SK-N-SH (cell line): ENCODE results near the gene MC1R. TPM values are rescaled to one million over a fixed set of nuclear protein-coding genes. Genes with fewer than 3 reads are reported as not detected.

Experiments used
- CTCF ChIA-PET: fragments of 300-600, 350-600 bp; formaldehyde crosslinking; extraction: SDS; loops from one replicate; lab custom pipeline; 2021; lab: Yijun Ruan, JAX
- POLR2A ChIA-PET: fragments of 350-600 bp; sonication (Branson Sonifier 250); formaldehyde crosslinking; extraction: SDS; loops from one replicate; lab custom pipeline; 2020; ENCODE audit warnings: antibody characterized with exemption, inconsistent platforms; lab: Yijun Ruan, JAX
- DNase-seq: peaks from one replicate; pipeline ENCODE4 v3.0.0; 2012
- H2AFZ ChIP-seq: fragments of 200-600 bp; sonication (generic); 2 replicates; pipeline ENCODE4 v1.8.1; 2016; ENCODE audit warnings: antibody characterized with exemption, mild to moderate bottlenecking, low read depth
- H3F3A ChIP-seq: fragments of 200-600 bp; sonication (generic); replicated peaks from 2 replicates; pipeline ENCODE3; 2016; ENCODE audit warnings: antibody characterized with exemption, mild to moderate bottlenecking; ENCODE audit not compliant: insufficient read depth
- H3K27ac ChIP-seq, 2 experiments: fragments of 200-500 bp in 1 of 2; fragments of 200-600 bp in 1 of 2; sonication (Bioruptor generic) in 1 of 2; sonication (generic), shearing (Covaris generic) in 1 of 2; 2 replicates each; pipeline versions ENCODE4 v1.5.1 to v1.6.1; 2014 to 2016; ENCODE audit warnings: low read depth in 2 of 2, inconsistent platforms in 1 of 2, low read length in 1 of 2, mild to moderate bottlenecking in 1 of 2, mixed read lengths in 1 of 2
- H3K27me3 ChIP-seq: fragments of 200-600 bp; sonication (generic), shearing (Covaris generic); 2 replicates; pipeline ENCODE4 v1.6.1; 2016; ENCODE audit warnings: mixed run types; ENCODE audit not compliant: insufficient read depth
- H3K36me3 ChIP-seq, 2 experiments: fragments of 200-500 bp in 1 of 2; fragments of 200-600 bp in 1 of 2; sonication (Bioruptor generic) in 1 of 2; sonication (generic) in 1 of 2; replicated peaks in 1 of 2; 2 replicates each; pipeline versions ENCODE3 to v1.5.1; 2014 to 2016; ENCODE audit warnings: low read length in 1 of 2, mild to moderate bottlenecking in 1 of 2; ENCODE audit not compliant: insufficient read depth in 2 of 2, control insufficient read depth in 1 of 2
- H3K4me1 ChIP-seq, 2 experiments: fragments of 200-500 bp in 1 of 2; fragments of 200-600 bp in 1 of 2; sonication (Bioruptor generic) in 1 of 2; sonication (generic), shearing (Covaris generic) in 1 of 2; 2 replicates each; pipeline versions ENCODE4 v1.5.1 to v1.6.1; 2014 to 2016; ENCODE audit warnings: low read depth in 1 of 2, low read length in 1 of 2, mixed run types in 1 of 2; ENCODE audit not compliant: insufficient read depth in 2 of 2, control insufficient read depth in 1 of 2
- H3K4me2 ChIP-seq: fragments of 200-600 bp; sonication (generic), shearing (Covaris generic); 2 replicates; pipeline ENCODE4 v1.6.1; 2017; ENCODE audit warnings: mixed run types
- H3K4me3 ChIP-seq, 2 experiments: fragments of 200-500 bp in 1 of 2; fragments of 200-600 bp in 1 of 2; sonication (Bioruptor generic) in 1 of 2; sonication (generic), shearing (Covaris generic) in 1 of 2; 2 replicates each; pipeline versions ENCODE4 v1.5.1 to v1.8.1; 2014 to 2016; ENCODE audit warnings: low read depth in 2 of 2, inconsistent platforms in 1 of 2, low read length in 1 of 2, mild to moderate bottlenecking in 1 of 2, mixed read lengths in 1 of 2, moderate library complexity in 1 of 2
- H3K79me2 ChIP-seq: fragments of 200-600 bp; sonication (generic); 2 replicates; pipeline ENCODE4 v1.8.1; 2017; ENCODE audit warnings: mild to moderate bottlenecking; ENCODE audit not compliant: insufficient read depth
- H3K9ac ChIP-seq: fragments of 200-600 bp; sonication (generic); 2 replicates; pipeline ENCODE4 v1.6.1; 2017; ENCODE audit warnings: mixed run types
- H3K9me2 ChIP-seq: fragments of 200-600 bp; sonication (generic); 2 replicates; pipeline ENCODE4 v1.6.1; 2017; ENCODE audit warnings: mixed run types
- H3K9me3 ChIP-seq: fragments of 200-600 bp; sonication (generic); 2 replicates; pipeline ENCODE4 v1.6.1; 2017; ENCODE audit warnings: mixed run types, mild to moderate bottlenecking, moderate library complexity
- H4K20me1 ChIP-seq: fragments of 200-600 bp; sonication (generic); 2 replicates; pipeline ENCODE4 v1.6.1; 2017; ENCODE audit warnings: mild to moderate bottlenecking, mixed run types; ENCODE audit not compliant: insufficient read depth
- CHD2 ChIP-seq: fragments of 150-350 bp; IDR thresholded peaks from 2 replicates; pipeline ENCODE4 v1.6.1; 2018; ENCODE audit warnings: low read length; ENCODE audit not compliant: partially characterized antibody
- ELF1 ChIP-seq: IDR thresholded peaks from 2 replicates; pipeline ENCODE4 v1.4.0; 2012
- EZH2phosphoT487 ChIP-seq: fragments of 200-600 bp; sonication (generic); IDR thresholded peaks from 2 replicates; pipeline ENCODE4 v1.6.1; 2017; ENCODE audit warnings: low read depth, mixed run types, mild to moderate bottlenecking, antibody characterized with exemption, moderate library complexity, borderline replicate concordance
- FOXM1 ChIP-seq: IDR thresholded peaks from 2 replicates; pipeline ENCODE4 v1.4.0; 2012; ENCODE audit warnings: low read depth, mild to moderate bottlenecking
- GABPA ChIP-seq: IDR thresholded peaks from 2 replicates; pipeline ENCODE4 v1.4.0; 2012; ENCODE audit warnings: low read depth, mild to moderate bottlenecking
- IRF3 ChIP-seq: fragments of 150-350 bp; IDR thresholded peaks from 2 replicates; pipeline ENCODE4 v1.6.1; 2016; ENCODE audit warnings: mild to moderate bottlenecking, low read depth, low read length
- JUND ChIP-seq: IDR thresholded peaks from 2 replicates; pipeline ENCODE4 v1.4.0; 2012
- MXI1 ChIP-seq: IDR thresholded peaks from 2 replicates; pipeline ENCODE4 v1.6.1; 2012; ENCODE audit warnings: mild to moderate bottlenecking, low read depth, low read length, improper control_type of control experiment
- PBX3 ChIP-seq: IDR thresholded peaks from 2 replicates; pipeline ENCODE4; 2012
- RAD21 ChIP-seq: IDR thresholded peaks from 2 replicates; pipeline ENCODE4 v1.6.1; 2012; ENCODE audit warnings: mild to moderate bottlenecking, low read length
- REST ChIP-seq: IDR thresholded peaks from 2 replicates; pipeline ENCODE4 v1.6.1; 2012; ENCODE audit warnings: mild to moderate bottlenecking, low read depth, low read length, moderate library complexity
- RXRA ChIP-seq: IDR thresholded peaks from 2 replicates; pipeline ENCODE4 v1.4.0; 2012; ENCODE audit warnings: low read depth, mild to moderate bottlenecking, borderline replicate concordance
- SMC3 ChIP-seq: IDR thresholded peaks from 2 replicates; pipeline ENCODE4 v1.6.1; 2012; ENCODE audit warnings: low read depth, low read length, improper control_type of control experiment
- TCF12 ChIP-seq: IDR thresholded peaks from 2 replicates; pipeline ENCODE4 v1.4.0; 2012
- USF1 ChIP-seq: IDR thresholded peaks from 2 replicates; pipeline ENCODE4 v1.4.0; 2012; ENCODE audit warnings: low read depth, borderline replicate concordance
- WGBS: methylation state at CpG from one replicate; pipeline ENCODE4 v1.1.6; 2017; ENCODE audit warnings: low lambda C conversion rate; 5-methylcytosine and 5-hydroxymethylcytosine counted together
- polyA plus RNA-seq, 3 experiments: library from polyadenylated mRNA; depleted of rRNA; stranded (reverse); fragments of >200 nt; gene quantifications; 2 replicates each; pipeline ENCODE4 v1.2.3, GENCODE V29; 2012

The MC1R gene
- polyA plus RNA-seq, 1 of the 3 experiments (the other 2 are of a cell fraction), result 11.1 TPM

- ChIA-PET CTCF (interaction anchor here (1.1 kb wide), 1 partner anchor 102 kb away, joined by 3 read pairs; no protein-coding TSS in a partner anchor), POLR2A (no interaction called here)
- H3K27me3 ChIP-seq, result no peaks in the 10 kb centered on the region
- no peaks in the 10 kb centered on the region for H3K79me2 ChIP-seq
- H3K9me2 ChIP-seq, result no peaks in the 10 kb centered on the region
- H3K4me3 ChIP-seq, result no peak overlapping the region
- H3K27ac ChIP-seq, result no peak overlapping the region
- H3K4me2 ChIP-seq, result no peak overlapping the region
- no peak for DNase-seq
- peaks cover 0 to 28% of the 10 kb centered on the region in 2 experiments for H3K36me3 ChIP-seq
- TF ChIP-seq RXRA (no peak), GABPA (no peak), USF1 (no peak), CHD2 (no peak), REST (no peak), TCF12 (no peak), EZH2phosphoT487 (no peak), SMC3 (no peak), MXI1 (no peak), IRF3 (no peak), JUND (no peak), ELF1 (no peak), RAD21 (no peak), PBX3 (no peak), FOXM1 (no peak)
- peaks cover 0 to 6% of the 10 kb centered on the region in 2 experiments; a peak in 1 of 4 replicates for H3K4me1 ChIP-seq
- WGBS, result 96% methylated on average over 8 of the region's 23 CpGs
- no peaks in the 10 kb centered on the region for H4K20me1 ChIP-seq
- H3K9me3 ChIP-seq, result no peaks in the 10 kb centered on the region
- no peak overlapping the region for H2AFZ ChIP-seq
- H3K9ac ChIP-seq, result no peak overlapping the region
- H3F3A ChIP-seq, result peaks cover 4% of the 10 kb centered on the region
Measured at GRCh38 chr16:89961920-89962319, 43.3 kb downstream of the MC1R start.
